ENCODE measurements around the gene ZNF526. TPM values are rescaled to one million over a fixed set of nuclear protein-coding genes. Genes with fewer than 3 reads are reported as not detected.

ZNF526 gene
- total RNA-seq, 1 donor from 2014 or later: 22.7 TPM

- TF ChIP-seq, protein P1, sequence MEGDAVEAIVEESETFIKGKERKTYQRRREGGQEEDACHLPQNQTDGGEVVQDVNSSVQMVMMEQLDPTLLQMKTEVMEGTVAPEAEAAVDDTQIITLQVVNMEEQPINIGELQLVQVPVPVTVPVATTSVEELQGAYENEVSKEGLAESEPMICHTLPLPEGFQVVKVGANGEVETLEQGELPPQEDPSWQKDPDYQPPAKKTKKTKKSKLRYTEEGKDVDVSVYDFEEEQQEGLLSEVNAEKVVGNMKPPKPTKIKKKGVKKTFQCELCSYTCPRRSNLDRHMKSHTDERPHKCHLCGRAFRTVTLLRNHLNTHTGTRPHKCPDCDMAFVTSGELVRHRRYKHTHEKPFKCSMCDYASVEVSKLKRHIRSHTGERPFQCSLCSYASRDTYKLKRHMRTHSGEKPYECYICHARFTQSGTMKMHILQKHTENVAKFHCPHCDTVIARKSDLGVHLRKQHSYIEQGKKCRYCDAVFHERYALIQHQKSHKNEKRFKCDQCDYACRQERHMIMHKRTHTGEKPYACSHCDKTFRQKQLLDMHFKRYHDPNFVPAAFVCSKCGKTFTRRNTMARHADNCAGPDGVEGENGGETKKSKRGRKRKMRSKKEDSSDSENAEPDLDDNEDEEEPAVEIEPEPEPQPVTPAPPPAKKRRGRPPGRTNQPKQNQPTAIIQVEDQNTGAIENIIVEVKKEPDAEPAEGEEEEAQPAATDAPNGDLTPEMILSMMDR (IDR thresholded peaks at IDR 0.05): no peak
- ChIA-PET CTCF (no interaction called here), POLR2A (interaction anchor here (0.5 to 2.1 kb wide), 3 partner anchors 12 to 32 kb away, joined by 3 to 5 read pairs (median 4); partner anchors contain the start of gene GSK3A)
- no peak overlapping the region for H3K27ac Mint-ChIP-seq
- no peaks in the 10 kb centered on the region for H3K4me1 Mint-ChIP-seq
- peaks cover 90% of the 10 kb centered on the region for H3K36me3 Mint-ChIP-seq (ENCODE audit: low read depth)
- H3K4me3 Mint-ChIP-seq: no peak overlapping the region
- ATAC-seq (ENCODE audit: low read depth): no peak
- no peaks in the 10 kb centered on the region for H3K27me3 Mint-ChIP-seq
- H3K9me3 Mint-ChIP-seq: no peaks in the 10 kb centered on the region
- no peak for DNase-seq
- intact Hi-C loops (cut with micrococcal nuclease): no loop called here
These were observed 10.5 kb downstream of the ZNF526 start for GRCh38 chr19:42230571-42230970.

DNA sequence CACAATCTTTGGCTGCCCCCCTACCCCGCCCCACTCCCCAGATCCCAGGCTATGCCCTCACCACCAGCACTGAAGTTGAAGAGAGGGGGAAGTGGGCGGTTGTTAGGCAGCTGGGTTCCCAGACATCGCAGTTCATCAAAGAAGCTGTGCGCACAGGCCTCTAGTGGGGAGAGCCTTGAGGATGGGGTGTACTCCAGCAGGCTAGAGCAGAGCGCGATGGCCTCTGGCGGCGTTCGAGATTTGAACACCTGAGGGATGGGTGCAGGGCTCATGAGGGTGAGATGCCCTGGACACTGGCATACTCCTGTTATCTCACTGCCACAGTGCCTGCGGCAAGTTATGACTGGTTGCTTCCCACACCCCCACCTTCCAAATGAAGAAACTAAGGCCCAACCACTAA is 12.3 kb downstream of the ZNF526 start:
- POLR2A ChIA-PET: interaction anchor here (0.5 kb wide), 1 partner anchor 48 kb away, joined by 8 read pairs; no protein-coding TSS in a partner anchor
- no peak for ATAC-seq (ENCODE audit: low read depth)
- CTCF ChIA-PET: interaction anchor here (0.6 kb wide), 1 partner anchor 10 kb away, joined by 3 read pairs; no protein-coding TSS in a partner anchor
- Mint-ChIP-seq H3K27ac (no peak overlapping the region), H3K9me3 (no peaks in the 10 kb centered on the region), H3K36me3 (ENCODE audit: low read depth) (peaks cover 91% of the 10 kb centered on the region), H3K27me3 (no peaks in the 10 kb centered on the region), H3K4me1 (no peaks in the 10 kb centered on the region), H3K4me3 (no peak overlapping the region)
- TF ChIP-seq, protein P1 (IDR thresholded peaks at IDR 0.05): no peak
- no peak for DNase-seq
- intact Hi-C loops (cut with micrococcal nuclease): no loop called here

- H3K27me3 Mint-ChIP-seq: no peaks in the 10 kb centered on the region
- H3K4me1 Mint-ChIP-seq: no peaks in the 10 kb centered on the region
- intact Hi-C loops (cut with micrococcal nuclease): no loop called here
- no peak overlapping the region for H3K4me3 Mint-ChIP-seq
- POLR2A ChIA-PET: interaction anchor here (0.6 to 1.9 kb wide), 2 partner anchors 9 to 12 kb away, joined by 4 to 7 read pairs; partner anchors contain the start of gene GSK3A
- H3K9me3 Mint-ChIP-seq: no peaks in the 10 kb centered on the region
- TF ChIP-seq, protein P1 (IDR thresholded peaks at IDR 0.05): no peak
- H3K36me3 Mint-ChIP-seq (ENCODE audit: low read depth): peaks cover 86% of the 10 kb centered on the region
- ATAC-seq (ENCODE audit: low read depth) (no peak), DNase-seq (no peak)
- CTCF ChIA-PET: interaction anchor here (0.6 kb wide), 1 partner anchor 11 kb away, joined by 3 read pairs; no protein-coding TSS in a partner anchor
- H3K27ac Mint-ChIP-seq: no peak overlapping the region
These were observed 13.0 kb downstream of the ZNF526 start for GRCh38 chr19:42233106-42233505.

GRCh38 chr19:42233678-42234292 is 13.7 kb downstream of the ZNF526 start:
- no peaks in the 10 kb centered on the region for H3K4me1 Mint-ChIP-seq
- peaks cover 80% of the 10 kb centered on the region for H3K36me3 Mint-ChIP-seq (ENCODE audit: low read depth)
- no peaks in the 10 kb centered on the region for H3K9me3 Mint-ChIP-seq
- intact Hi-C loops (cut with micrococcal nuclease): no loop called here
- TF ChIP-seq, protein P1 (IDR thresholded peaks at IDR 0.05): no peak
- no peak for ATAC-seq (ENCODE audit: low read depth)
- ChIA-PET POLR2A (interaction anchor here (1.9 kb wide), 1 partner anchor 9 kb away, joined by 7 read pairs; the partner anchor contains the start of gene GSK3A), CTCF (no interaction called here)
- no peak overlapping the region for H3K4me3 Mint-ChIP-seq
- peak overlapping the region; percentile 59 for H3K27ac Mint-ChIP-seq
- no peak for DNase-seq
- no peaks in the 10 kb centered on the region for H3K27me3 Mint-ChIP-seq

DNA sequence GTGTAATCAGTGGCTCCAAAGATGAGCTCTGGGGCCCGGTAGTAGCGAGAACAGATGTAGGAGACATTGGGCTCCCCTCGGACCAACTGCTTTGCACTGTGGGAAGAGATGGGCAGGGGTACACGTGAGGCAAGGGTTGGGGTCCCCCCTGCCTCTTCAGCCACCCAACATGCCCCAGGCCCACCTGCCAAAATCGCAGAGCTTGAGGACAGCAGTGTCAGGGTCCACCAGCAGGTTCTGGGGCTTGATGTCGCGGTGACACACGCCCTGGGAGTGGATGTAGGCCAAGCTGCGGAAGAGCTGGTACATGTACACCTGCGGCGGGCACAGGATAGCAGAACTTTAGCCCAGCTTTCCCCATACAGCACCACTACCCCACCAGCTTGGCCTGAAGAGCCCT is 14.3 kb downstream of the ZNF526 start:
- TF ChIP-seq, protein P1 (IDR thresholded peaks at IDR 0.05): no peak
- peaks cover 4% of the 10 kb centered on the region for H3K4me1 Mint-ChIP-seq
- no peaks in the 10 kb centered on the region for H3K9me3 Mint-ChIP-seq
- POLR2A ChIA-PET: interaction anchor here (1.9 kb wide), 1 partner anchor 8 kb away, joined by 7 read pairs; the partner anchor contains the start of gene GSK3A
- H3K27ac Mint-ChIP-seq: no peak overlapping the region
- DNase-seq: no peak
- CTCF ChIA-PET: no interaction called here
- H3K27me3 Mint-ChIP-seq: no peaks in the 10 kb centered on the region
- H3K36me3 Mint-ChIP-seq (ENCODE audit: low read depth): peaks cover 79% of the 10 kb centered on the region
- no peak for ATAC-seq (ENCODE audit: low read depth)
- H3K4me3 Mint-ChIP-seq: no peak overlapping the region
- intact Hi-C loops (cut with micrococcal nuclease): no loop called here
